ENCODE measurements around the gene TMEM212. TPM values are rescaled to one million over a fixed set of nuclear protein-coding genes. Genes with fewer than 3 reads are reported as not detected.

TMEM212 gene
- polyA plus RNA-seq (2013, experiment 1 of 2) = not detected
- polyA plus RNA-seq (2013, experiment 2 of 2) = not detected

DNA sequence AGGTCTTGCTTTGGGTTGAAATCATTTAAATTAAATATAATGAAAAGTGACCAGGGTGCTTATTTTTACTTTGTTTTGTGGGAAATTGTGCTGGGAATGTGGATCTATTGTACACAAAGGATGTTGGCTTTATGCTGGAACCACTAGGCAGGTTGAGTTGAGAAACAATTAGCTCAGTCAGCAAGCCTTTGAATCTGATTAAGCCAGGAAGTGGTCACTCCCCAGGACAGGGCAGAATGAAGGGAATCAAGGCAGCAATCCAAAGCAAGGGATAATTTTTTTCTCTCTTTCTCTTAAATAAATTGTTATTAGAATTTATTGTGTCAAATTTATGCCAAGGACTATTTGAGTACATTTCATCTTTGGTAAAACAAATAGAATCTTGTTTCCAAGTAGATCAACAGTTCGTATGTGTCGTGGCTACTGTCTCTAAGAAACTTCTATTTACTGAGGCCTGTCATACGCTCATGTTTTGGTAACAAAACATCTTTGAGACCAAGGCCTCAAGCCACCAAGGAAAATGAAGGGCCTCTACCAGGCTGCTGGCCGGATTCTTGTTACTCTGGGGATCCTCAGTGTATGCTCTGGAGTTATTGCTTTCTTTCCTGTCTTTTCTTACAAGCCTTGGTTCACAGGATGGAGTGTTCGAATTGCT lies at the start of gene TMEM212:
TSS of gene TMEM212 (plus strand) at position 486 of the 655 bp plus-strand sequence. CDS start at position 521, 35 bp downstream.
- H3K9ac ChIP-seq (ENCODE audit: low read depth, low read length, poor library complexity) = no peak within 1 kb of the TSS
- no peak within 1 kb of the TSS for H4K8ac ChIP-seq (ENCODE audit: low read depth, low read length)
- no peak within 1 kb of the TSS for H2BK120ac ChIP-seq (ENCODE audit: low read depth, low read length)
- H3K4me3 ChIP-seq (ENCODE audit: low read length in 2 of 2) = no peak within 1 kb of the TSS
- no peak within 1 kb of the TSS for H2BK12ac ChIP-seq (ENCODE audit: low read length)
- peak within 1 kb of the TSS; percentile 71 for H2AFZ ChIP-seq (ENCODE audit: low read length)
- H4K91ac ChIP-seq (ENCODE audit: low read depth, low read length, poor library complexity) = no peak within 1 kb of the TSS
- H3K27ac ChIP-seq (replicated peaks; ENCODE audit: low read length) = peak within 1 kb of the TSS; percentile 48
- H3K18ac ChIP-seq (ENCODE audit: low read length) = no peak within 1 kb of the TSS
- no peaks in the 10 kb centered on the region for H3K9me3 ChIP-seq (replicated peaks in 1 of 2; ENCODE audit: control insufficient read depth in 2 of 2, insufficient read depth in 1 of 2, low read depth in 1 of 2, low read length in 2 of 2)
- no peaks in the 10 kb centered on the region for H3K79me1 ChIP-seq (ENCODE audit: low read depth, low read length)
- no CpG with 5 or more reads among the region's 5 CpGs for WGBS, 2 donors (ENCODE audit: extremely low coverage in 2 of 2, insufficient read length in 2 of 2, insufficient replicate concordance in 1 of 2)
- H3K4me1 ChIP-seq (ENCODE audit: control insufficient read depth in 2 of 2, insufficient read depth in 1 of 2, low read depth in 1 of 2, low read length in 2 of 2) = peaks cover 5 to 32% of the 10 kb centered on the region in 2 donors
- no peak for DNase-seq (ENCODE audit: low spot score)
- H3K36me3 ChIP-seq (replicated peaks in 1 of 2; ENCODE audit: control insufficient read depth in 2 of 2, insufficient read depth in 2 of 2, low read length in 2 of 2) = no peaks in the 10 kb centered on the region
- H2BK15ac ChIP-seq (ENCODE audit: low read length) = no peak within 1 kb of the TSS
- no peak within 1 kb of the TSS for H3K23ac ChIP-seq (ENCODE audit: low read depth, low read length, poor library complexity)
- peak within 1 kb of the TSS; percentile 38 for H2AK5ac ChIP-seq (ENCODE audit: low read depth, low read length)
- no peak within 1 kb of the TSS for H3K4ac ChIP-seq (ENCODE audit: low read length)
- H3K14ac ChIP-seq (ENCODE audit: low read length) = no peak within 1 kb of the TSS
- H3K27me3 ChIP-seq (ENCODE audit: control insufficient read depth in 3 of 3, insufficient read depth in 3 of 3, low read depth in 1 of 3, low read length in 3 of 3) = no peaks in the 10 kb centered on the region
- H3K4me2 ChIP-seq (ENCODE audit: insufficient read depth, low read length, poor library complexity, severe bottlenecking) = no peak within 1 kb of the TSS
- H2BK5ac ChIP-seq (ENCODE audit: low read length) = no peak within 1 kb of the TSS

DNA sequence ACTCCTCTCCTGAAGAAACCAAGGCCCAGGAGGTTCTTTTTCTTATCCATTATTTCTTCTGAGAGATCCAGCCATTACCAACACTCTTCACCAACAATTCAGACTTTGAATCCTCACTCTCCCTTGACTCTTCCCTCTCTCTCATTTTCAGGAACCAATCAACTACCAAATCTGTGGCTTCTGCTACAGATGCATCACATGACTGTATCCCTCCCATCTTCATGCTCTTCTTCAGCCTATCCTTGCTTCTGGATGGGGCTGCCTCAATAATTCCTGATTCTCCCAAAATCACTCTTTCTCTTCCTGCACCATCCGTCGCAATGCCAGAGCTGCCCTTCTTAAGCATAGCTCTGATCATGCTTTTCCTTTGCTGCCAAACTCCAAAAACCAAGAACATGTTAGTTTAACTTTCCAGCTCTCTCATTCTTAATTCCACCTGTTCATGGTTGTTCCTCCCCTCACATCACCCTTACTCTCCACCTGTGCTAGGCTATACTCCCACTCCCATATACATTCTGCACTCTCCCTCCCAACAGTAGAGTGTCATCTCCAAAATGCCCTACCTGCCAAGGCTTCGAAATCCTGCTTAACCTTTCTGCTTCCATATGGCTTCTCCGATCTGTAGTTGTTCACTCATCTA lies 46.4 kb upstream of the TMEM212 start:
- no peak overlapping the region for H3K23ac ChIP-seq (ENCODE audit: low read depth, low read length, poor library complexity)
- no CpG with 5 or more reads among the region's 4 CpGs for WGBS, 2 donors (ENCODE audit: extremely low coverage in 2 of 2, insufficient read length in 2 of 2, insufficient replicate concordance in 1 of 2)
- no peak overlapping the region for H4K8ac ChIP-seq (ENCODE audit: low read depth, low read length)
- no peak overlapping the region for H3K14ac ChIP-seq (ENCODE audit: low read length)
- H3K27ac ChIP-seq (replicated peaks; ENCODE audit: low read length) = no peak overlapping the region
- H2BK15ac ChIP-seq (ENCODE audit: low read length) = no peak overlapping the region
- H3K4me2 ChIP-seq (ENCODE audit: insufficient read depth, low read length, poor library complexity, severe bottlenecking) = no peak overlapping the region
- no peak for DNase-seq (ENCODE audit: low spot score)
- no peak overlapping the region for H2AFZ ChIP-seq (ENCODE audit: low read length)
- peaks cover 4 to 5% of the 10 kb centered on the region in 2 donors for H3K4me1 ChIP-seq (ENCODE audit: control insufficient read depth in 2 of 2, insufficient read depth in 1 of 2, low read depth in 1 of 2, low read length in 2 of 2)
- H3K4ac ChIP-seq (ENCODE audit: low read length) = no peak overlapping the region
- H3K4me3 ChIP-seq (ENCODE audit: low read length in 2 of 2) = no peak overlapping the region
- H3K36me3 ChIP-seq (replicated peaks in 1 of 2; ENCODE audit: control insufficient read depth in 2 of 2, insufficient read depth in 2 of 2, low read length in 2 of 2) = no peaks in the 10 kb centered on the region
- peaks cover 2% of the 10 kb centered on the region for H3K79me1 ChIP-seq (ENCODE audit: low read depth, low read length)
- H3K27me3 ChIP-seq (ENCODE audit: control insufficient read depth in 3 of 3, insufficient read depth in 3 of 3, low read depth in 1 of 3, low read length in 3 of 3) = no peaks in the 10 kb centered on the region
- no peak overlapping the region for H2BK12ac ChIP-seq (ENCODE audit: low read length)
- H3K18ac ChIP-seq (ENCODE audit: low read length) = no peak overlapping the region
- H2AK5ac ChIP-seq (ENCODE audit: low read depth, low read length) = no peak overlapping the region
- H2BK120ac ChIP-seq (ENCODE audit: low read depth, low read length) = no peak overlapping the region
- H3K9ac ChIP-seq (ENCODE audit: low read depth, low read length, poor library complexity) = no peak overlapping the region
- no peak overlapping the region for H2BK5ac ChIP-seq (ENCODE audit: low read length)
- H3K9me3 ChIP-seq (replicated peaks in 1 of 2; ENCODE audit: control insufficient read depth in 2 of 2, insufficient read depth in 1 of 2, low read depth in 1 of 2, low read length in 2 of 2) = no peaks in the 10 kb centered on the region
- no peak overlapping the region for H4K91ac ChIP-seq (ENCODE audit: low read depth, low read length, poor library complexity)

DNA sequence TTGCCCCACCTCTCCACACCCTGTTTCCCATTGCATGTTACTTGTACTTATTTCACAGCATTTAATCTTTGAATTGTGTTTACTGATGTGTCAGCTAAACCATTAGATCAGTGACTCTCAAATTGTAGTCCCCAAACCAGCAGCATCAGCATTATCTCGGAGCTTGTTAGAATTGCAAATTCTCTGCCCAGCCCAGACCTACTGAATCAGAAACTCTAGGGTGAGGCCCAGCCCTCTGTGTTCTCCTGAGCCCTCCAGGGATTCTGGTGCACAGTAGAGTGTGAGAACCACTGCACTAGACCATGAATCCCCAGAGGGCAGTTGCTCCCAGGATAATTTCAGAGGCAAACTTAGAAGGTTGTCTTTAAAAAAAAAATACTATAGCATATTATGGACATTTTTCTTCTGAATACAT lies 45.9 kb upstream of the TMEM212 start:
- H2AK5ac ChIP-seq (ENCODE audit: low read depth, low read length) = no peak overlapping the region
- no peaks in the 10 kb centered on the region for H3K27me3 ChIP-seq (ENCODE audit: control insufficient read depth in 3 of 3, insufficient read depth in 3 of 3, low read depth in 1 of 3, low read length in 3 of 3)
- WGBS, 2 donors (ENCODE audit: extremely low coverage in 2 of 2, insufficient read length in 2 of 2, insufficient replicate concordance in 1 of 2) = no CpG with 5 or more reads among the region's 1 CpG
- no peak overlapping the region for H3K4me2 ChIP-seq (ENCODE audit: insufficient read depth, low read length, poor library complexity, severe bottlenecking)
- H2BK15ac ChIP-seq (ENCODE audit: low read length) = no peak overlapping the region
- H2BK120ac ChIP-seq (ENCODE audit: low read depth, low read length) = no peak overlapping the region
- H4K8ac ChIP-seq (ENCODE audit: low read depth, low read length) = no peak overlapping the region
- H3K36me3 ChIP-seq (replicated peaks in 1 of 2; ENCODE audit: control insufficient read depth in 2 of 2, insufficient read depth in 2 of 2, low read length in 2 of 2) = no peaks in the 10 kb centered on the region
- H3K79me1 ChIP-seq (ENCODE audit: low read depth, low read length) = peaks cover 2% of the 10 kb centered on the region
- H3K14ac ChIP-seq (ENCODE audit: low read length) = no peak overlapping the region
- no peak overlapping the region for H3K18ac ChIP-seq (ENCODE audit: low read length)
- no peak overlapping the region for H2AFZ ChIP-seq (ENCODE audit: low read length)
- H3K4me3 ChIP-seq (ENCODE audit: low read length in 2 of 2) = no peak overlapping the region
- no peak overlapping the region for H4K91ac ChIP-seq (ENCODE audit: low read depth, low read length, poor library complexity)
- no peak overlapping the region for H3K27ac ChIP-seq (replicated peaks; ENCODE audit: low read length)
- H3K9me3 ChIP-seq (replicated peaks in 1 of 2; ENCODE audit: control insufficient read depth in 2 of 2, insufficient read depth in 1 of 2, low read depth in 1 of 2, low read length in 2 of 2) = no peaks in the 10 kb centered on the region
- no peak overlapping the region for H2BK12ac ChIP-seq (ENCODE audit: low read length)
- H2BK5ac ChIP-seq (ENCODE audit: low read length) = no peak overlapping the region
- no peak for DNase-seq (ENCODE audit: low spot score)
- no peak overlapping the region for H3K9ac ChIP-seq (ENCODE audit: low read depth, low read length, poor library complexity)
- H3K4ac ChIP-seq (ENCODE audit: low read length) = no peak overlapping the region
- H3K4me1 ChIP-seq (ENCODE audit: control insufficient read depth in 2 of 2, insufficient read depth in 1 of 2, low read depth in 1 of 2, low read length in 2 of 2) = peaks cover 2% of the 10 kb centered on the region in 2 donors
- no peak overlapping the region for H3K23ac ChIP-seq (ENCODE audit: low read depth, low read length, poor library complexity)

DNA sequence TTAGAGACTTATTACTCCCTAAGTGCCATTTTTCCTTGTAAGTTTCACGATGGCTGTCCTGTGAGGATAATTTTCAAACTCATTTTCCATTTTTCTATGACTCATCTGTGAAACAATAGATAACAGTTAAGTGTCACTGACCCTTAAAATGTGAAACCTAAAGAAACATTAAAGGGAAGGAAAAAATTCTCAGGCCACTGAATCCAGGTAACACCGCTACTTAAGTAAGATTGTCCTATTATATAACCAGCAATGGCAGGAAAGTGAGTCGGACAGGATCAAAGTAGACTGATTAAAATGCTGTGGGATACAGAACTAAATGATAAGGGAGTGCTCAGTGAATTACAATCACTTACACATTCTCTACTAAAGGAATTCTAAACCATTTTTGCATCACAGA lies 45.3 kb upstream of the TMEM212 start:
- no peak overlapping the region for H3K14ac ChIP-seq (ENCODE audit: low read length)
- no peak overlapping the region for H3K27ac ChIP-seq (replicated peaks; ENCODE audit: low read length)
- no peak overlapping the region for H4K8ac ChIP-seq (ENCODE audit: low read depth, low read length)
- H2BK12ac ChIP-seq (ENCODE audit: low read length) = no peak overlapping the region
- peaks cover 0 to 2% of the 10 kb centered on the region in 2 donors for H3K4me1 ChIP-seq (ENCODE audit: control insufficient read depth in 2 of 2, insufficient read depth in 1 of 2, low read depth in 1 of 2, low read length in 2 of 2)
- no peak overlapping the region for H2BK120ac ChIP-seq (ENCODE audit: low read depth, low read length)
- no peaks in the 10 kb centered on the region for H3K9me3 ChIP-seq (replicated peaks in 1 of 2; ENCODE audit: control insufficient read depth in 2 of 2, insufficient read depth in 1 of 2, low read depth in 1 of 2, low read length in 2 of 2)
- H3K18ac ChIP-seq (ENCODE audit: low read length) = no peak overlapping the region
- no peaks in the 10 kb centered on the region for H3K79me1 ChIP-seq (ENCODE audit: low read depth, low read length)
- no peak overlapping the region for H3K4me2 ChIP-seq (ENCODE audit: insufficient read depth, low read length, poor library complexity, severe bottlenecking)
- no peak overlapping the region for H3K23ac ChIP-seq (ENCODE audit: low read depth, low read length, poor library complexity)
- no peak overlapping the region for H3K4ac ChIP-seq (ENCODE audit: low read length)
- H3K27me3 ChIP-seq (ENCODE audit: control insufficient read depth in 3 of 3, insufficient read depth in 3 of 3, low read depth in 1 of 3, low read length in 3 of 3) = no peaks in the 10 kb centered on the region
- no CpG with 5 or more reads among the region's 3 CpGs for WGBS, 2 donors (ENCODE audit: extremely low coverage in 2 of 2, insufficient read length in 2 of 2, insufficient replicate concordance in 1 of 2)
- no peak overlapping the region for H2AK5ac ChIP-seq (ENCODE audit: low read depth, low read length)
- H3K4me3 ChIP-seq (ENCODE audit: low read length in 2 of 2) = no peak overlapping the region
- H3K36me3 ChIP-seq (replicated peaks in 1 of 2; ENCODE audit: control insufficient read depth in 2 of 2, insufficient read depth in 2 of 2, low read length in 2 of 2) = no peaks in the 10 kb centered on the region
- DNase-seq (ENCODE audit: low spot score) = no peak
- no peak overlapping the region for H2BK15ac ChIP-seq (ENCODE audit: low read length)
- H2AFZ ChIP-seq (ENCODE audit: low read length) = no peak overlapping the region
- H4K91ac ChIP-seq (ENCODE audit: low read depth, low read length, poor library complexity) = no peak overlapping the region
- no peak overlapping the region for H2BK5ac ChIP-seq (ENCODE audit: low read length)
- no peak overlapping the region for H3K9ac ChIP-seq (ENCODE audit: low read depth, low read length, poor library complexity)

All from neuronal stem cell (in vitro differentiated cells).